K562 (cell line): ENCODE measurements around the gene TTLL9. TPM values are rescaled to one million over a fixed set of nuclear protein-coding genes. Genes with fewer than 3 reads are reported as not detected.

Source experiments
- ARHGAP35 ChIP-seq: fragments of 450-650 bp; IDR thresholded peaks from 2 replicates; pipeline ENCODE4 v1.6.1; 2018; ENCODE audit not compliant: partially characterized antibody
- ARNT ChIP-seq, 2 experiments: fragments of 450-650 bp; IDR thresholded peaks; 2 replicates each; pipeline ENCODE4 v1.6.1; 2016; ENCODE audit warnings: mild to moderate bottlenecking in 1 of 2
- CBFA2T2 ChIP-seq: fragments of 450-650 bp; conservative IDR thresholded peaks from 2 replicates; pipeline ENCODE4 v1.6.1; 2017; ENCODE audit warnings: mild to moderate bottlenecking
- CHAMP1 ChIP-seq: fragments of 450-650 bp; IDR thresholded peaks from 2 replicates; pipeline ENCODE4 v1.6.1; 2016; ENCODE audit warnings: mild to moderate bottlenecking
- GABPB2 ChIP-seq: fragments of 250-450 bp; sonication (Bioruptor Pico); conservative IDR thresholded peaks from 2 replicates; pipeline ENCODE4 v1.5.1; 2021; ENCODE audit warnings: mild to moderate bottlenecking
- HNRNPH1 ChIP-seq: fragments of 200-400 bp; formaldehyde crosslinking; optimal IDR thresholded peaks from 2 replicates; pipeline ENCODE3; 2017; ENCODE audit warnings: low read depth, mild to moderate bottlenecking, low read length, moderate library complexity
- KAT2B ChIP-seq: IDR thresholded peaks from one replicate; pipeline ENCODE4 v1.6.1; 2012; ENCODE audit warnings: low read depth, mild to moderate bottlenecking, control low read depth, inconsistent platforms, low read length, moderate library complexity
- MEF2D ChIP-seq: conservative IDR thresholded peaks from 2 replicates; pipeline ENCODE4 v1.6.1; 2016; ENCODE audit warnings: low read depth, missing genetic modification characterization, missing compliant biosample characterization
- MXI1 ChIP-seq: IDR thresholded peaks from 2 replicates; pipeline ENCODE4 v1.6.1; 2011; ENCODE audit warnings: low read depth, mild to moderate bottlenecking, improper control_type of control experiment, low read length
- NEUROD1 ChIP-seq: fragments of 150-350 bp; IDR thresholded peaks from 2 replicates; pipeline ENCODE4 v1.6.1; 2014; ENCODE audit warnings: borderline replicate concordance, low read length, low read depth; ENCODE audit not compliant: partially characterized antibody
- NFIC ChIP-seq: fragments of 450-650 bp; IDR thresholded peaks from 2 replicates; pipeline ENCODE4 v1.6.1; 2017; ENCODE audit warnings: mild to moderate bottlenecking, inconsistent platforms
- PTRF ChIP-seq: fragments of 450-650 bp; IDR thresholded peaks from 2 replicates; pipeline ENCODE4 v1.6.1; 2016; ENCODE audit warnings: mild to moderate bottlenecking, missing genetic modification characterization, missing compliant biosample characterization
- RAD51 ChIP-seq: fragments of 450-650 bp; IDR thresholded peaks from 2 replicates; pipeline ENCODE4 v1.7.1; 2016; ENCODE audit warnings: low read depth, mild to moderate bottlenecking, borderline replicate concordance
- RBM39 ChIP-seq: fragments of 200-400 bp; formaldehyde crosslinking; optimal IDR thresholded peaks from 2 replicates; pipeline ENCODE3; 2018; ENCODE audit warnings: low read depth, low read length
- SMAD3 ChIP-seq: fragments of 450-650 bp; formaldehyde crosslinking; conservative IDR thresholded peaks from 2 replicates; pipeline ENCODE4 v1.4.0; 2020; ENCODE audit warnings: mild to moderate bottlenecking
- TBL1XR1 ChIP-seq, 2 experiments: IDR thresholded peaks; 2 replicates each; pipeline ENCODE4 v1.6.1; 2012; ENCODE audit warnings: improper control_type of control experiment in 2 of 2, low read length in 2 of 2, mild to moderate bottlenecking in 1 of 2
- TEAD2 ChIP-seq: fragments of 450-650 bp; IDR thresholded peaks from 2 replicates; pipeline ENCODE4 v1.6.1; 2016; ENCODE audit warnings: missing genetic modification characterization, control low read depth, missing compliant biosample characterization
- TRIM28 ChIP-seq: fragments of 450-650 bp; IDR thresholded peaks from 2 replicates; pipeline ENCODE4 v1.6.1; 2017
- ZNF140 ChIP-seq: fragments of 250-450 bp; sonication (Bioruptor Pico); IDR thresholded peaks from 2 replicates; pipeline ENCODE4 v1.8.0; 2021; ENCODE audit warnings: moderate library complexity, mild to moderate bottlenecking, inconsistent platforms
- ZNF324 ChIP-seq: fragments of 250-450 bp; sonication (Bioruptor Pico); IDR thresholded peaks from 2 replicates; pipeline ENCODE4 v1.4.0; 2020; ENCODE audit warnings: mild to moderate bottlenecking
- ZNF398 ChIP-seq: fragments of 250-450 bp; sonication (Bioruptor Pico); IDR thresholded peaks from 2 replicates; pipeline ENCODE4 v1.8.0; 2021; ENCODE audit warnings: moderate library complexity, mild to moderate bottlenecking, inconsistent platforms
- ZNF551 ChIP-seq: fragments of 250-450 bp; sonication (Bioruptor Pico); IDR thresholded peaks from 2 replicates; pipeline ENCODE4 v1.5.0; 2021; ENCODE audit warnings: mild to moderate bottlenecking, moderate library complexity
- ZNF766 ChIP-seq: fragments of 200-800 bp; sonication (Bioruptor generic); conservative IDR thresholded peaks from 2 replicates; pipeline ENCODE4 v1.6.1; 2016; ENCODE audit warnings: missing genetic modification characterization, missing compliant biosample characterization
- polyA plus RNA-seq, 8 experiments: library from polyadenylated mRNA; depleted of rRNA in 4 of 8; stranded (reverse) in 5 of 8; unstranded in 3 of 8; fragments of >200 nt; fragmentation: Nextera tagmentation in 2 of 8; fragmentation: Illumina TruSeq in 1 of 8; extraction: Ambion mirVana in 2 of 8; extraction: Trizol in 1 of 8; gene quantifications; 2 replicates each; pipeline versions ENCODE4 v1.2.1 to v1.2.3, GENCODE V29; 2011 to 2014; ENCODE audit warnings: inconsistent platforms in 1 of 8, missing spikeins in 1 of 8
- total RNA-seq, 7 experiments: library from RNA; depleted of rRNA in 6 of 7; stranded (reverse); fragments of >200 nt in 6 of 7; fragmentation: Illumina TruSeq in 2 of 7; extraction: Trizol in 2 of 7; gene quantifications; 2 replicates each; pipeline versions ENCODE4 v1.2.1 to v1.2.3, GENCODE V29; 2011 to 2021; ENCODE audit warnings: low replicate concordance in 1 of 7
- TF ChIP-seq, protein P1 (sequence below), 2 experiments: IDR thresholded peaks; 2 replicates each; pipeline ENCODE4 v1.6.1; 2012; ENCODE audit warnings: improper control_type of control experiment in 2 of 2, low read depth in 2 of 2, low read length in 2 of 2, borderline replicate concordance in 1 of 2

TTLL9 gene
- total and polyA plus RNA-seq, 9 of the 15 experiments (the other 6 are each of a cell fraction or from before 2014, with no cell fraction given), result 0.06 to 0.07 TPM; not detected in 7

DNA sequence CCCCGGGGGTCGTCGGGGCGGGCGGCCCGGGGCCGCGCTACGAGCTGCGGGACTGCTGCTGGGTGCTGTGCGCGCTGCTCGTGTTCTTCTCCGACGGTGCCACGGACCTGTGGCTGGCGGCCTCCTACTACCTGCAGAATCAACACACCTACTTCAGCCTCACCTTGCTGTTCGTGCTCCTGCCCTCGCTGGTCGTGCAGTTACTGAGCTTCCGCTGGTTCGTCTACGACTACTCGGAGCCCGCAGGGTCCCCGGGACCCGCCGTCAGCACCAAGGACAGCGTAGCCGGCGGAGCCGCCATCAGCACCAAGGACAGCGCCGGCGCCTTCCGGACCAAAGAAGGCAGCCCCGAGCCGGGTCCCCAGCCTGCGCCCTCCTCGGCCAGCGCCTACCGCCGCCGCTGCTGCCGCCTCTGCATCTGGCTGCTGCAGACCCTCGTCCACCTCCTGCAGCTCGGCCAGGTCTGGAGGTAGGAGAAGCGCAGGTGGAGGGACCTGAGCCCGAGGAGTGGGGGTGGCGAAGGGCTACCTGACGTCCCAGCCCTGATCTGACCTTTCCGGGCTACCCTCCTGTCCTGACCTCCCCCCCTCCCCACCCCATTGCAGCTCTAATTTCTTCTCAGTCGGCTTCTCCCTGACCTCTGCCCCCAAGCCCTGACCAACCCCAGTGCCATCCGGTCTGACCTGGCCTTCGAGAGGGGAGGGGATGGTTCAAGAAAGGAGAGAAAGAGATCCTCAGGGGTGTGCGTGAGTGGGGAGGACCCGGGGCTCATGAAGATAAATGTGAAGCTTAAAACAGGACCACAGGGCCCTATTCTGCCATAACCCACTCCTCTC, 98.1 kb downstream of the TTLL9 start (continued):
- TF ChIP-seq, protein P1, sequence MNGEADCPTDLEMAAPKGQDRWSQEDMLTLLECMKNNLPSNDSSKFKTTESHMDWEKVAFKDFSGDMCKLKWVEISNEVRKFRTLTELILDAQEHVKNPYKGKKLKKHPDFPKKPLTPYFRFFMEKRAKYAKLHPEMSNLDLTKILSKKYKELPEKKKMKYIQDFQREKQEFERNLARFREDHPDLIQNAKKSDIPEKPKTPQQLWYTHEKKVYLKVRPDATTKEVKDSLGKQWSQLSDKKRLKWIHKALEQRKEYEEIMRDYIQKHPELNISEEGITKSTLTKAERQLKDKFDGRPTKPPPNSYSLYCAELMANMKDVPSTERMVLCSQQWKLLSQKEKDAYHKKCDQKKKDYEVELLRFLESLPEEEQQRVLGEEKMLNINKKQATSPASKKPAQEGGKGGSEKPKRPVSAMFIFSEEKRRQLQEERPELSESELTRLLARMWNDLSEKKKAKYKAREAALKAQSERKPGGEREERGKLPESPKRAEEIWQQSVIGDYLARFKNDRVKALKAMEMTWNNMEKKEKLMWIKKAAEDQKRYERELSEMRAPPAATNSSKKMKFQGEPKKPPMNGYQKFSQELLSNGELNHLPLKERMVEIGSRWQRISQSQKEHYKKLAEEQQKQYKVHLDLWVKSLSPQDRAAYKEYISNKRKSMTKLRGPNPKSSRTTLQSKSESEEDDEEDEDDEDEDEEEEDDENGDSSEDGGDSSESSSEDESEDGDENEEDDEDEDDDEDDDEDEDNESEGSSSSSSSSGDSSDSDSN (IDR thresholded peaks at IDR 0.05; ENCODE audit: borderline replicate concordance in 1 of 2, low read depth in 2 of 2, low read length in 2 of 2), result peak; percentile 75 to 85; a peak in 2 of 4 replicates
- TF ChIP-seq MXI1, result peak; percentile 86
- peak; percentile 98 for TF ChIP-seq ZNF766 (CRISPR knock-in tag)
- TF ChIP-seq HNRNPH1, result no peak
- TF ChIP-seq TEAD2 (tag), result no peak
- no peak for TF ChIP-seq NEUROD1
- TF ChIP-seq KAT2B, result no peak
- no peak for TF ChIP-seq ZNF551 (CRISPR knock-in tag)
- 0 out of 2 replicates have a peak, but pooled peaks have one; percentile 42 for TF ChIP-seq MEF2D (tag)
- no peak for TF ChIP-seq ARNT (IDR thresholded peaks at IDR 0.05)
- no peak for TF ChIP-seq TRIM28
- TF ChIP-seq CHAMP1, result peak; percentile 98
- peak; percentile 83 for TF ChIP-seq SMAD3 (CRISPR knock-in tag)
- no peak for TF ChIP-seq RAD51
- TF ChIP-seq ZNF140 (CRISPR knock-in tag), result no peak
- TF ChIP-seq ZNF324 (CRISPR knock-in tag), result no peak
- no peak for TF ChIP-seq NFIC
- TF ChIP-seq PTRF (tag), result no peak
- TF ChIP-seq ARHGAP35, result no peak
- TF ChIP-seq ZNF398 (CRISPR knock-in tag), result no peak
- TF ChIP-seq RBM39, result no peak
- no peak for TF ChIP-seq GABPB2 (CRISPR knock-in tag)
- no peak for TF ChIP-seq TBL1XR1 (IDR thresholded peaks at IDR 0.05; ENCODE audit: low read length in 2 of 2)
- no peak for TF ChIP-seq CBFA2T2
